Right hindlimb (tissue), 1 donor: ENCODE data around the gene CORO1C.
"Not testable (repeated sequence)": the region's sequence is repeated elsewhere in the genome, so short reads cannot be mapped to it uniquely, and the experiment has no call there.

Source experiments
- DNase-seq: peaks from one replicate; pipeline ENCODE4 v3.0.0-alpha.2; 2018

CORO1C gene

GRCh38 chr12:108671110-108671509, 60.2 kb downstream of the CORO1C start:
- no peak for DNase-seq

- DNase-seq: no peak
These were observed 61.2 kb downstream of the CORO1C start for GRCh38 chr12:108670066-108670631.

GRCh38 chr12:108668542-108668941, 62.8 kb downstream of the CORO1C start:
- no peak for DNase-seq

GRCh38 chr12:108668063-108668462, 63.3 kb downstream of the CORO1C start:
- DNase-seq: no peak

GRCh38 chr12:108667349-108667748, 64.0 kb downstream of the CORO1C start:
- DNase-seq: no peak

GRCh38 chr12:108666401-108666881, 64.9 kb downstream of the CORO1C start:
- peak; percentile 72 for DNase-seq

- no peak for DNase-seq
These were observed 65.6 kb downstream of the CORO1C start for GRCh38 chr12:108665608-108666202.

- peak; percentile 91 for DNase-seq
These were observed 66.7 kb downstream of the CORO1C start for GRCh38 chr12:108664338-108665258.

- no peak for DNase-seq
These were observed 67.8 kb downstream of the CORO1C start for GRCh38 chr12:108663324-108664015.

GRCh38 chr12:108658115-108658514, 73.2 kb downstream of the CORO1C start:
- DNase-seq: not testable (repeated sequence)

- DNase-seq: no peak
These were observed 74.1 kb downstream of the CORO1C start for GRCh38 chr12:108657130-108657745.

- DNase-seq: not testable (repeated sequence)
These were observed 75.1 kb downstream of the CORO1C start for GRCh38 chr12:108656247-108656646.

GRCh38 chr12:108655812-108656175, 75.5 kb downstream of the CORO1C start:
- DNase-seq: not testable (repeated sequence)

GRCh38 chr12:108654622-108655021, 76.7 kb downstream of the CORO1C start:
- not testable (repeated sequence) for DNase-seq

- no peak for DNase-seq
These were observed 77.4 kb downstream of the CORO1C start for GRCh38 chr12:108653922-108654321.

- no peak for DNase-seq
These were observed 78.2 kb downstream of the CORO1C start for GRCh38 chr12:108653082-108653516.

- no peak for DNase-seq
These were observed 81.2 kb downstream of the CORO1C start for GRCh38 chr12:108650083-108650482.

GRCh38 chr12:108649669-108650068, 81.6 kb downstream of the CORO1C start:
- DNase-seq: no peak

- no peak for DNase-seq
These were observed 82.2 kb downstream of the CORO1C start for GRCh38 chr12:108649126-108649525.

GRCh38 chr12:108648371-108648770, 82.9 kb downstream of the CORO1C start:
- DNase-seq: no peak

GRCh38 chr12:108647585-108648287, 83.6 kb downstream of the CORO1C start:
- DNase-seq: no peak
